K562 (cell line): ENCODE results near the gene GXYLT2. TPM values are rescaled to one million over a fixed set of nuclear protein-coding genes. Genes with fewer than 3 reads are reported as not detected.

Experiments
- ATAC-seq: fragments of 200-7000 bp; cut with Tn5 transposase; 3 replicates; pipeline ENCODE4 v1.9.1; 2020; ENCODE audit warnings: moderate library complexity
- BruUV-seq: library from RNA; stranded (reverse); fragments of 400-500 nt; replicated peaks from 2 replicates; lab custom pipeline; 2021; lab: Mats Ljungman, UMichigan
- CTCF ChIA-PET: fragments of 300-600 bp; formaldehyde crosslinking; extraction: SDS; loops from one replicate; lab custom pipeline; 2021; ENCODE audit warnings: low intra/inter-chr PET ratio; lab: Yijun Ruan, JAX
- POLR2A ChIA-PET: fragments of 300-600, 350-650 bp; sonication (Branson Sonifier 250); formaldehyde crosslinking; extraction: SDS; loops from one replicate; lab custom pipeline; 2021; ENCODE audit warnings: antibody characterized with exemption, inconsistent platforms; lab: Yijun Ruan, JAX
- DNase-seq, 4 experiments: peaks; one replicate each; pipeline versions ENCODE4 v3.0.0 to v3.0.0-alpha.2; 2011 to 2018; ENCODE audit warnings: low spot score in 3 of 4, mixed read lengths in 3 of 4; ENCODE audit errors: extremely low read depth in 1 of 4
- FAIRE-seq: peaks from 2 replicates; lab custom pipeline; 2011; peaks lifted over from hg19 to GRCh38; lab: Jason Lieb, UNC
- H2AFZ ChIP-seq: 2 replicates; pipeline ENCODE4 v1.6.0; 2011; ENCODE audit warnings: low read depth, low read length, control low read depth, inconsistent platforms
- H3K27ac ChIP-seq: fragments of 200-600 bp; 3 replicates; pipeline ENCODE4 v1.8.0; 2011; ENCODE audit warnings: low read depth, mild to moderate bottlenecking, control low read depth, inconsistent platforms, low read length, moderate library complexity, mixed read lengths; ENCODE audit errors: extremely low read depth
- H3K27me3 ChIP-seq, 2 experiments: fragments of 300-600 bp in 1 of 2; 2 replicates in 1 of 2; 3 replicates in 1 of 2; pipeline versions ENCODE4 v1.6.0 to v1.8.0; 2011; ENCODE audit warnings: inconsistent platforms in 2 of 2, low read length in 2 of 2, mild to moderate bottlenecking in 1 of 2, mixed read lengths in 1 of 2, moderate library complexity in 1 of 2; ENCODE audit not compliant: control insufficient read depth in 2 of 2, insufficient read depth in 2 of 2
- H3K36me3 ChIP-seq: fragments of 300-600 bp; 3 replicates; pipeline ENCODE4 v1.8.0; 2011; ENCODE audit warnings: mild to moderate bottlenecking, low read length, inconsistent platforms; ENCODE audit not compliant: control insufficient read depth, insufficient read depth
- H3K4me1 ChIP-seq, 2 experiments: fragments of 200-600 bp in 1 of 2; replicated peaks in 1 of 2; 2 replicates in 1 of 2; 3 replicates in 1 of 2; pipeline versions ENCODE4 v1.5.1 to v1.8.0; 2011; ENCODE audit warnings: inconsistent platforms in 2 of 2, low read length in 2 of 2, mild to moderate bottlenecking in 1 of 2, mixed read lengths in 1 of 2, moderate library complexity in 1 of 2; ENCODE audit not compliant: control insufficient read depth in 2 of 2, insufficient read depth in 2 of 2
- H3K4me2 ChIP-seq: 2 replicates; pipeline ENCODE4 v1.6.1; 2011; ENCODE audit warnings: low read length, control low read depth, inconsistent platforms, mixed read lengths; ENCODE audit not compliant: insufficient read depth
- H3K4me3 ChIP-seq: fragments of 200-600 bp; sonication (generic), shearing (Covaris generic); 2 replicates; pipeline ENCODE4 v1.5.1; 2016; ENCODE audit warnings: control low read depth, inconsistent platforms
- H3K79me2 ChIP-seq: fragments of 200-600 bp; 3 replicates; pipeline ENCODE4 v1.8.0; 2011; ENCODE audit warnings: low read length, inconsistent platforms; ENCODE audit not compliant: control insufficient read depth, insufficient read depth
- H3K9ac ChIP-seq, 2 experiments: 2 replicates each; pipeline versions ENCODE4 v1.6.0 to v1.6.1; 2011; ENCODE audit warnings: low read depth in 2 of 2, low read length in 2 of 2, control low read depth in 1 of 2, inconsistent platforms in 1 of 2, mild to moderate bottlenecking in 1 of 2, mixed read lengths in 1 of 2; ENCODE audit not compliant: insufficient read depth in 1 of 2
- H3K9me1 ChIP-seq: one replicate; pipeline ENCODE4 v1.6.0; 2011; ENCODE audit warnings: inconsistent platforms, mild to moderate bottlenecking, low read length, moderate library complexity; ENCODE audit not compliant: control insufficient read depth, insufficient read depth
- H3K9me3 ChIP-seq: replicated peaks from 2 replicates; pipeline ENCODE4 v1.5.1; 2011; ENCODE audit warnings: low read depth, low read length, inconsistent platforms; ENCODE audit not compliant: control insufficient read depth, insufficient read depth
- H4K20me1 ChIP-seq: replicated peaks from 2 replicates; pipeline ENCODE4 v1.6.1; 2011; ENCODE audit warnings: low read length, inconsistent platforms, mixed read lengths; ENCODE audit not compliant: control insufficient read depth, insufficient read depth
- CREBBP ChIP-seq: IDR thresholded peaks from one replicate; pipeline ENCODE4 v1.6.1; 2012; ENCODE audit warnings: low read depth, mild to moderate bottlenecking, control low read depth, inconsistent platforms, low read length
- CXXC5 ChIP-seq: fragments of 250-450 bp; sonication (Bioruptor Pico); IDR thresholded peaks from 2 replicates; pipeline ENCODE4 v1.8.0; 2022; ENCODE audit warnings: inconsistent platforms, mild to moderate bottlenecking, moderate library complexity
- GTF2A2 ChIP-seq: IDR thresholded peaks from 2 replicates; pipeline ENCODE4 v1.6.1; 2016; ENCODE audit warnings: mild to moderate bottlenecking, missing genetic modification characterization, missing compliant biosample characterization
- HDAC2 ChIP-seq: fragments of 450-650 bp; IDR thresholded peaks from 2 replicates; pipeline ENCODE4 v1.6.1; 2016; ENCODE audit warnings: mild to moderate bottlenecking
- MAZ ChIP-seq, 2 experiments: fragments of 450-650 bp in 1 of 2; sonication (generic) in 1 of 2; formaldehyde crosslinking; IDR thresholded peaks in 1 of 2; conservative IDR thresholded peaks in 1 of 2; 2 replicates each; pipeline versions ENCODE4 v1.4.0 to v1.5.0; 2020; ENCODE audit warnings: mild to moderate bottlenecking in 1 of 2, missing genetic modification reagents in 1 of 2
- MEIS2 ChIP-seq: fragments of 450-650 bp; IDR thresholded peaks from 2 replicates; pipeline ENCODE4 v1.6.1; 2014; ENCODE audit warnings: mild to moderate bottlenecking; ENCODE audit not compliant: partially characterized antibody
- MNT ChIP-seq, 2 experiments: fragments of 450-650 bp; conservative IDR thresholded peaks; 2 replicates each; pipeline ENCODE4 v1.6.1; 2017; ENCODE audit warnings: mild to moderate bottlenecking in 2 of 2, moderate library complexity in 2 of 2
- MXD1 ChIP-seq: fragments of 250-450 bp; sonication (Bioruptor Pico); IDR thresholded peaks from 2 replicates; pipeline ENCODE4 v1.8.0; 2021; ENCODE audit warnings: borderline replicate concordance, mild to moderate bottlenecking, moderate library complexity; ENCODE audit not compliant: poor library complexity, severe bottlenecking
- NELFE ChIP-seq: IDR thresholded peaks from 2 replicates; pipeline ENCODE4 v1.6.1; 2011; ENCODE audit warnings: mild to moderate bottlenecking; ENCODE audit not compliant: insufficient read depth, insufficient read length
- NR2C1 ChIP-seq, 2 experiments: fragments of 450-650 bp; IDR thresholded peaks; 2 replicates each; pipeline ENCODE4 v1.6.1; 2017; ENCODE audit warnings: mild to moderate bottlenecking in 2 of 2, antibody characterized with exemption in 1 of 2, inconsistent platforms in 1 of 2, missing compliant biosample characterization in 1 of 2, missing genetic modification characterization in 1 of 2
- PTTG1 ChIP-seq: fragments of 450-650 bp; IDR thresholded peaks from 2 replicates; pipeline ENCODE4 v1.6.1; 2016; ENCODE audit warnings: low read depth, mild to moderate bottlenecking, missing genetic modification characterization, missing compliant biosample characterization
- ZBTB2 ChIP-seq: fragments of 450-650 bp; IDR thresholded peaks from 2 replicates; pipeline ENCODE4 v1.6.1; 2016; ENCODE audit warnings: antibody characterized with exemption
- ZBTB8A ChIP-seq: fragments of 450-650 bp; IDR thresholded peaks from 2 replicates; pipeline ENCODE4 v1.6.1; 2018; ENCODE audit warnings: mild to moderate bottlenecking, moderate library complexity; ENCODE audit not compliant: partially characterized antibody
- ZNF232 ChIP-seq: sonication (generic); formaldehyde crosslinking; IDR thresholded peaks from 2 replicates; pipeline ENCODE4 v1.8.0; 2022; ENCODE audit warnings: mild to moderate bottlenecking, missing genetic modification reagents
- WGBS: fragments of 100-300 bp; shearing (Covaris generic); methylation state at CpG from one replicate; pipeline ENCODE4 v1.1.6; 2016; ENCODE audit warnings: low coverage, mixed read lengths; ENCODE audit not compliant: insufficient coverage; ENCODE audit errors: missing lambda C conversion rate; 5-methylcytosine and 5-hydroxymethylcytosine counted together
- in situ Hi-C: fragments of 300-500 bp; cut with MboI; formaldehyde crosslinking; loops from 4 replicates; pipeline ENCODE4 v1.15.0; 2018; ENCODE audit warnings: inconsistent platforms, mixed read lengths
- intact Hi-C: fragments of 100-400 bp; cut with micrococcal nuclease; formaldehyde crosslinking; loops from 2 replicates; pipeline ENCODE4 v1.14.2; 2022
- polyA plus RNA-seq, 8 experiments: library from polyadenylated mRNA; depleted of rRNA in 4 of 8; stranded (reverse) in 5 of 8; unstranded in 3 of 8; fragments of >200 nt; fragmentation: Nextera tagmentation in 2 of 8; fragmentation: Illumina TruSeq in 1 of 8; extraction: Ambion mirVana in 2 of 8; extraction: Trizol in 1 of 8; gene quantifications; 2 replicates each; pipeline versions ENCODE4 v1.2.1 to v1.2.3, GENCODE V29; 2011 to 2014; ENCODE audit warnings: inconsistent platforms in 1 of 8, missing spikeins in 1 of 8
- total RNA-seq, 7 experiments: library from RNA; depleted of rRNA in 6 of 7; stranded (reverse); fragments of >200 nt in 6 of 7; fragmentation: Illumina TruSeq in 2 of 7; extraction: Trizol in 2 of 7; gene quantifications; 2 replicates each; pipeline versions ENCODE4 v1.2.1 to v1.2.3, GENCODE V29; 2011 to 2021; ENCODE audit warnings: low replicate concordance in 1 of 7

Gene GXYLT2
- total and polyA plus RNA-seq, 9 of the 15 experiments (the other 6 are each of a cell fraction or from before 2014, with no cell fraction given) = 0.71 to 6.0 (median 3.3) TPM

GRCh38 chr3:72974956-72975355 is 87.1 kb downstream of the GXYLT2 start:
- Histone ChIP-seq H3K4me1 (no peaks in the 10 kb centered on the region; a peak in 1 of 5 replicates), H3K79me2 (no peaks in the 10 kb centered on the region), H3K36me3 (no peaks in the 10 kb centered on the region), H3K4me2 (no peak overlapping the region), H3K4me3 (no peak overlapping the region), H3K27ac (no peak overlapping the region), H3K9ac (no peak overlapping the region), H2AFZ (no peak overlapping the region), H3K9me3 (no peaks in the 10 kb centered on the region), H4K20me1 (no peaks in the 10 kb centered on the region), H3K27me3 (no peaks in the 10 kb centered on the region), H3K9me1 (no peaks in the 10 kb centered on the region)
- ATAC-seq (no peak), DNase-seq (no peak), FAIRE-seq (no peak)
- in situ Hi-C loops (no loop called here), intact Hi-C loops (no loop called here)
- no peak for TF ChIP-seq MNT (conservative IDR thresholded peaks at IDR 0.05)
- no peak for TF ChIP-seq HDAC2
- no peak for TF ChIP-seq MAZ (CRISPR knock-in tag; conservative IDR thresholded peaks at IDR 0.05 in 1 of 2, IDR thresholded peaks at IDR 0.05 in 1 of 2)
- no peak for TF ChIP-seq NELFE
- no peak for TF ChIP-seq NR2C1 (IDR thresholded peaks at IDR 0.05)
- TF ChIP-seq NR2C1 (tag; IDR thresholded peaks at IDR 0.05) = no peak
- TF ChIP-seq CREBBP = no peak
- TF ChIP-seq PTTG1 = no peak
- TF ChIP-seq GTF2A2 (tag) = no peak
- TF ChIP-seq MXD1 = no peak
- TF ChIP-seq MEIS2 = no peak
- TF ChIP-seq ZBTB8A = no peak
- no peak for TF ChIP-seq CXXC5 (CRISPR knock-in tag)
- TF ChIP-seq ZBTB2 = no peak
- no peak for TF ChIP-seq ZNF232 (CRISPR knock-in tag)
- no TSS peak for BruUV-seq
- WGBS = 61% methylated on average over 3 of the region's 4 CpGs
- POLR2A ChIA-PET = interaction anchor here (0.6 kb wide), 1 partner anchor 69 kb away, joined by 3 read pairs; no protein-coding TSS in a partner anchor
- CTCF ChIA-PET = no interaction called here
